Measurements from ENCODE around the gene CARD6. TPM values are rescaled to one million over a fixed set of nuclear protein-coding genes. Genes with fewer than 3 reads are reported as not detected.
"Not testable (repeated sequence)": the region's sequence is repeated elsewhere in the genome, so short reads cannot be mapped to it uniquely, and the experiment has no call there.

CARD6 gene
- total and polyA plus RNA-seq, 10 donors, result 3.8 to 37.1 (median 30.5) TPM

- intact Hi-C loops (cut with DNase I; ENCODE audit: low total_unique reads), result loop anchor here (5.0 to 10.0 kb wide), 2 partner anchors 125 to 1167 kb away; partner anchors contain the start of gene TTC33
- no peaks in the 10 kb centered on the region for H3K36me3 ChIP-seq
- TF ChIP-seq POLR2AphosphoS5 (IDR thresholded peaks at IDR 0.05) (no peak), POLR2A (IDR thresholded peaks at IDR 0.05) (no peak), CTCF (IDR thresholded peaks at IDR 0.05 in 8 of 11, conservative IDR thresholded peaks at IDR 0.05 in 3 of 11) (peak in 9 of 11 experiments; percentile 30 to 70 (median 58))
- H3K9me3 ChIP-seq, result peaks cover 0 to 14% (median 6%) of the 10 kb centered on the region in 8 donors
- H3K4me3 ChIP-seq, result no peak overlapping the region
- 35 to 40% (median 36%) methylated on average over 10 of the region's 10 CpGs for WGBS, 5 donors
- H3K27ac ChIP-seq, result no peak overlapping the region
- DNase-seq, result no peak
- H3K4me1 ChIP-seq, result peaks cover 0 to 8% (median 4%) of the 10 kb centered on the region in 6 donors
- H3K27me3 ChIP-seq (replicated peaks in 1 of 7), result no peaks in the 10 kb centered on the region
Measured at GRCh38 chr5:40879163-40879942, 38.2 kb downstream of the CARD6 start.

DNA sequence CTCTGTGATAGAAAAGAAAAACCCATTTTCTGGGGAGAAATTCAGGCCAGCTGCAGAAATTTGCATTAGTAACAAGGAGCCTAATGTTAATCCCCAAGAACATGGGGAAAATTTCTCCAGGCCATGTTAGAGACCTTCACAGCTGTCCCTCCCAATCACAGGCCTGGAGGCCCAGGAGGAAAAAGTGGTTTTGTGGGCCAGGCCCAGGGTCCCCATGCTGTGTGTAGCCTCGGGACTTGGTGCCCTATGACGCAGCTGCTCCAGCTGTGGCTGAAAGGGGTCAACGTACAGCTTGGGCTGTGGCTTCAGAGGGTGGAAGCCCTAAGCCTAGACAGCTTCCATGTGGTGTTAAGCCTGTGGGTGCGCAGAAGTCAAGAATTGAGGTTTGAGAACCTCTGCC is 41.1 kb downstream of the CARD6 start:
- Histone ChIP-seq H3K36me3 (no peaks in the 10 kb centered on the region), H3K27ac (no peak overlapping the region), H3K4me3 (no peak overlapping the region), H3K9me3 (peaks cover 0 to 10% (median 4%) of the 10 kb centered on the region in 8 donors), H3K27me3 (replicated peaks in 1 of 7) (no peaks in the 10 kb centered on the region), H3K4me1 (peaks cover 0 to 8% (median 4%) of the 10 kb centered on the region in 6 donors)
- intact Hi-C loops (cut with DNase I; ENCODE audit: low total_unique reads), result no loop called here
- no peak for DNase-seq
- no peak for TF ChIP-seq POLR2AphosphoS5 (IDR thresholded peaks at IDR 0.05)
- no peak for TF ChIP-seq POLR2A (IDR thresholded peaks at IDR 0.05)
- TF ChIP-seq CTCF (IDR thresholded peaks at IDR 0.05 in 8 of 11, conservative IDR thresholded peaks at IDR 0.05 in 3 of 11), result no peak
- 85 to 96% (median 90%) methylated on average over 4 of the region's 4 CpGs for WGBS, 5 donors

DNA sequence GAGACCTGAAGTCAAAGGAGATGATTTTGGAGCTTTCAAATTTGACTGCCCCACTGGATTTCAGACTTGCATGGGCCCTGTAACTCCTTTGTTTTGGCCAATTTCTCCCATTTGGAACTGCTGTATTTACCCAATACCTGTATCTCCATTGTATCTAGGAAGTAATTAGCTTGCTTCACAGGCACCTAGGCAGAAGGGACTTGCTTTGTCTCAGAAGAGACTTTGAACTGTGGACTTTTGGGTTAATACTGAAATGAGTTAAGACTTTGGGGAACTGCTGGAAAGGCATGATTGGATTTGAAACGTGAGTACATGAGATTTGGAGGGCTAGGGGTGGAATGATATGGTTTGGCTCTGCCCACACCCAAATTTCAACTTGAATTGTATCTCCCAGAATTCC is 41.9 kb downstream of the CARD6 start:
- WGBS, 5 donors, result 53 to 86% (median 64%) methylated on average over 1 of the region's 1 CpG
- H3K27ac ChIP-seq; H3K27me3 ChIP-seq (replicated peaks in 1 of 7); H3K4me1 ChIP-seq; DNase-seq; H3K36me3 ChIP-seq; intact Hi-C loops (cut with DNase I; ENCODE audit: low total_unique reads); H3K4me3 ChIP-seq; H3K9me3 ChIP-seq: not testable (repeated sequence)

GRCh38 chr5:40895440-40896425 is 54.6 kb downstream of the CARD6 start:
- H3K9me3 ChIP-seq; H3K27me3 ChIP-seq (replicated peaks in 1 of 7); H3K27ac ChIP-seq; H3K4me3 ChIP-seq; intact Hi-C loops (cut with DNase I; ENCODE audit: low total_unique reads); H3K4me1 ChIP-seq; DNase-seq; H3K36me3 ChIP-seq: not testable (repeated sequence)
- WGBS, 5 donors, result 86 to 94% (median 88%) methylated on average over 8 to 10 of the region's 10 CpGs

Measured in spleen (tissue), 11 donors.